HG03039 (cell line): Measurements from ENCODE around the gene TRPT1.

Source experiments
- ATAC-seq: cut with Tn5 transposase; IDR thresholded peaks from one replicate; pipeline ENCODE4 v1.9.1; 2021; ENCODE audit warnings: mild to moderate bottlenecking, moderate library complexity; ENCODE audit not compliant: unreplicated experiment

Gene TRPT1

GRCh38 chr11:64181506-64182411 is 44.2 kb downstream of the TRPT1 start:
- no peak for ATAC-seq

- no peak for ATAC-seq
Observed at GRCh38 chr11:64180891-64181290, 45.1 kb downstream of the TRPT1 start.

- ATAC-seq = no peak
Observed at GRCh38 chr11:64178951-64179639, 46.9 kb downstream of the TRPT1 start.

GRCh38 chr11:64178203-64178602 is 47.8 kb downstream of the TRPT1 start:
- ATAC-seq = no peak

GRCh38 chr11:64176751-64177150 is 49.2 kb downstream of the TRPT1 start:
- no peak for ATAC-seq
